ENCODE data around the gene TTC3.

The TTC3 gene

DNA sequence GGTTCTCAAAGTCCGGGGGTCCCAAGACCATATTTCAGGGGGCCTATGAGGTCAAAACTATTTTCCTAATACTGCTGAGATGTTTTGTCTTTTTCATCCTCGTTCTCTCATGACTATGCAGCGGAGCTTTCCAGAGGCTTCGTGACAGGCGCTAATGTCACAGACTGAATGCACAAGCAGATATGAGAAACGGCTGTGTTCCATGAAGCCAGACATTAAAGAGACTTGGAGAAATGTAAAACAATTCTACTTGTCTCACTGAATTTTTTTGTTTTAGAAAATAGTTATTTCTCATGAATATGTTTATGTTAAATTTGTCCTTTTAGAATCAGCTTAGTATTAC lies 10.5 kb upstream of the TTC3 start:
- H3K4me3 Mint-ChIP-seq = no peak overlapping the region
- TF ChIP-seq, protein P1, sequence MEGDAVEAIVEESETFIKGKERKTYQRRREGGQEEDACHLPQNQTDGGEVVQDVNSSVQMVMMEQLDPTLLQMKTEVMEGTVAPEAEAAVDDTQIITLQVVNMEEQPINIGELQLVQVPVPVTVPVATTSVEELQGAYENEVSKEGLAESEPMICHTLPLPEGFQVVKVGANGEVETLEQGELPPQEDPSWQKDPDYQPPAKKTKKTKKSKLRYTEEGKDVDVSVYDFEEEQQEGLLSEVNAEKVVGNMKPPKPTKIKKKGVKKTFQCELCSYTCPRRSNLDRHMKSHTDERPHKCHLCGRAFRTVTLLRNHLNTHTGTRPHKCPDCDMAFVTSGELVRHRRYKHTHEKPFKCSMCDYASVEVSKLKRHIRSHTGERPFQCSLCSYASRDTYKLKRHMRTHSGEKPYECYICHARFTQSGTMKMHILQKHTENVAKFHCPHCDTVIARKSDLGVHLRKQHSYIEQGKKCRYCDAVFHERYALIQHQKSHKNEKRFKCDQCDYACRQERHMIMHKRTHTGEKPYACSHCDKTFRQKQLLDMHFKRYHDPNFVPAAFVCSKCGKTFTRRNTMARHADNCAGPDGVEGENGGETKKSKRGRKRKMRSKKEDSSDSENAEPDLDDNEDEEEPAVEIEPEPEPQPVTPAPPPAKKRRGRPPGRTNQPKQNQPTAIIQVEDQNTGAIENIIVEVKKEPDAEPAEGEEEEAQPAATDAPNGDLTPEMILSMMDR (IDR thresholded peaks at IDR 0.05; ENCODE audit: unreplicated experiment in 3 of 3) = no peak
- peaks cover 3% of the 10 kb centered on the region for H3K27me3 Mint-ChIP-seq (ENCODE audit: low read depth)
- no peaks in the 10 kb centered on the region for H3K9me3 Mint-ChIP-seq
- H3K36me3 Mint-ChIP-seq (ENCODE audit: low read depth) = peaks cover 17% of the 10 kb centered on the region
- H3K4me1 Mint-ChIP-seq = peaks cover 40% of the 10 kb centered on the region
- H3K27ac Mint-ChIP-seq = peak overlapping the region in 1 of 3 experiments; percentile 54

DNA sequence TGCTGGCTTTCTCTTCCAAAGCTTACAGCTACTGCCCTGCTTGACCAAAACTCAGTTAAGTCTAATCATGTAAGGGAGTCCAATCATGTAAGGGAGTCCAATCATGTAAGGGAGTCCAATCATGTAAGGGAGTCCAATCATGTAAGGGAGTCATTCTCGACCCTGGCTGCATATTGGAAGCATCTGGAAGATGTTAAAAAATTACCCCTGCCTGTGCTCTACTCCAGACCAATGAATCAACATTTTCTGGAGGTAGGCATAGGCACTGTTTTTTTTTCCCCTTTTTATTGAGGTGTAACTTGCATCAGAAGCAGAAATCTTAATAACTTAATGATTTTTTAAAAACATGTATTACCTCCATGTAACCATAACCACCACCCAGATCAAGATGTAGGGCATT lies 9.6 kb upstream of the TTC3 start:
- Mint-ChIP-seq H3K27me3 (ENCODE audit: low read depth) (peaks cover under 1% of the 10 kb centered on the region), H3K4me1 (peaks cover 36% of the 10 kb centered on the region), H3K36me3 (ENCODE audit: low read depth) (peaks cover 25% of the 10 kb centered on the region), H3K4me3 (no peak overlapping the region), H3K27ac (peak overlapping the region in 1 of 3 experiments; percentile 75), H3K9me3 (no peaks in the 10 kb centered on the region)
- TF ChIP-seq, protein P1 (IDR thresholded peaks at IDR 0.05; ENCODE audit: unreplicated experiment in 3 of 3) = no peak

DNA sequence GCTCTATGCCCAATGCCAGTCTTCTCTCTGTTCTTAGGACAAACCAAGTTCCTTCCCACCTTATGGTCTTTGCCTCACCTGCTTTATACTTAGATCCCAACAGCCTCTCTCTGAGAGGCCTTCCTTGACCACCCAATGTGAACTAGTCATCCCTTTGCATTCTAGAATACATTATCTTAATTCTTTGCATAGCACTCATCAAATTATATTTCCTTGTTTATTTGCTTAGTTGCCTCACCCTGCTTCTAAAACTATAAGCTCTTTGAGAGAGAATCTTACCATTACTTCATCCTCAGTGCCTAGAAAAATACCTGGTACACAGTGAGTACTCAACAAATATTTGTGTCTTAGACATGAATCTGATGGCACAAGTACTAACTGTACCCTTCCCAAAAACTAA lies 8.2 kb upstream of the TTC3 start:
- peak overlapping the region in 1 of 3 experiments; percentile 6 for H3K27ac Mint-ChIP-seq
- H3K9me3 Mint-ChIP-seq = no peaks in the 10 kb centered on the region
- TF ChIP-seq, protein P1 (IDR thresholded peaks at IDR 0.05; ENCODE audit: unreplicated experiment in 3 of 3) = no peak
- peak overlapping the region in 1 of 3 experiments; percentile 3 for H3K4me3 Mint-ChIP-seq
- H3K27me3 Mint-ChIP-seq (ENCODE audit: low read depth) = no peaks in the 10 kb centered on the region
- H3K4me1 Mint-ChIP-seq = peaks cover 30% of the 10 kb centered on the region
- H3K36me3 Mint-ChIP-seq (ENCODE audit: low read depth) = peaks cover 35% of the 10 kb centered on the region

DNA sequence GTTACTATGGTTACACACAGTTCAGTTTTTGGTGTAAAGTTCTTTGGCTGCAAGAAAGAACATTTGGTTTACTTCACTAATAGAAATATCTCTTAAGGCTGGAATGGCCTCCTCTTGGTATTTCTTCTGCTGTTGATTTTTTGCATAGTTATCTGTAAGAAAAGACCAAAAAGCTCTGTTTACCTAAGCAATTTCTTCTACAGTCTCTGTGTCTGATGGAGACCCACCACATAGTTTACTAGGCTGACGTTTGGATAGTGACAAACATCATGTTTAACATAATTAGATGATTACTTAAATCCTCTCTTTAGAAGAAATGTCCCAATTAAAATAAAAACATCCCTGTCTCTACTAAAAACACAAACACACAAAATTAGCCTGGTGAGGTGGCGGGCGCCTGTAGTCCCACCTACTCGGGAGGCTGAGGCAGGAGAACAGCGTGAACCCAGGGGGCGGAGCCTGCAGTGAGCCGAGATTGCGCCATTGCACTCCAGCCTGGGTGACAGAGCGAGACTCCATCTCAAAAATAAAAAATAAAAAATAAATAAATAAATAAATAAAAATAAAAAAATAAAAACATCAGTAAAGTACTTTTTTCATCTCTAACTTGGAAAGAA lies 7.4 kb upstream of the TTC3 start:
- Mint-ChIP-seq H3K27me3 (ENCODE audit: low read depth) (no peaks in the 10 kb centered on the region), H3K9me3 (no peaks in the 10 kb centered on the region), H3K27ac (no peak overlapping the region), H3K4me3 (no peak overlapping the region), H3K4me1 (peaks cover 29% of the 10 kb centered on the region), H3K36me3 (ENCODE audit: low read depth) (peaks cover 40% of the 10 kb centered on the region)
- TF ChIP-seq, protein P1 (IDR thresholded peaks at IDR 0.05; ENCODE audit: unreplicated experiment in 3 of 3) = no peak

DNA sequence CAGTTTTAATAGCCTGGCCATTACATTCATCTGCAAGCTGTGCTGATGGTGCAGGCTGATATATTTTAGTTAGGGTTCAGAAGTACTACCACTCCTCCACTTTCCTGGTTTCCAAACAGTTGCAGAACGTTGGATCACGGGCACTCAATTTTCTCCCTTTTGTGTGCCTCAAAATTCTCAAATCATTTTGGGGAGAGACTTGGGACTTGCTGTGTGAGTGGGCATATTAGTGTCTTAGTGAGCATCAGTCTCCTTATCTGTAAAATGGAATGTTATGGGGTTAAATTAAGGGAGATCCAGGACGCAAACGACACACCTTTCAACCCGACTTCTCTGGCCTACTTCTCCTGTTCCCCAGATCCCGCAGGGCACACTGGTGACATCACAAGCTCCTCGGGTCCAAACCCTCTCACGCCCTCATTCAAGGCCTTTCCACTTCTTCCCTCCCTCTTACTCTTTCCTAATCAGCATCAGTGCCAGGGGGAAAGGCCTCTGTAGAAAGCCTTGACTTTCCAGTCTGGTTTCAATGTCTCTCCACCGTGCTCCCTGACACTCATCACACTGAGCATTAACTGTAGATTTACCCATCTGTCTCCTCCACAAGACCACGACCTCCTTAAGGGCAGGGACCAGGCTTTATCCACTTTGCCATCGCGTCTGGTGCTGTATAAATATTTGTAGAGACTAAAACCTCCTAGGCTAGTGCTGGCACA lies 1.3 kb upstream of the TTC3 start:
- Mint-ChIP-seq H3K27ac (peak overlapping the region; percentile 99 to 100 (median 99)), H3K27me3 (ENCODE audit: low read depth) (no peaks in the 10 kb centered on the region), H3K36me3 (ENCODE audit: low read depth) (peaks cover 37% of the 10 kb centered on the region), H3K4me1 (peaks cover 39% of the 10 kb centered on the region), H3K9me3 (peaks cover 2% of the 10 kb centered on the region), H3K4me3 (peak overlapping the region; percentile 88 to 91 (median 88))
- TF ChIP-seq, protein P1 (IDR thresholded peaks at IDR 0.05; ENCODE audit: unreplicated experiment in 3 of 3) = no peak

Measured in nephron (organoid).